Prostate gland (tissue), 1 donor: ENCODE data around the gene GSG1L.

ENCODE experiments used
- POLR2A ChIP-seq: fragments of 450-650 bp; IDR thresholded peaks from one replicate; pipeline ENCODE4 v1.6.1; 2016; ENCODE audit warnings: antibody characterized with exemption, mild to moderate bottlenecking
- POLR2AphosphoS5 ChIP-seq: sonication (generic); formaldehyde crosslinking; IDR thresholded peaks from one replicate; pipeline ENCODE4 v1.6.1; 2017; ENCODE audit warnings: antibody characterized with exemption

DNA sequence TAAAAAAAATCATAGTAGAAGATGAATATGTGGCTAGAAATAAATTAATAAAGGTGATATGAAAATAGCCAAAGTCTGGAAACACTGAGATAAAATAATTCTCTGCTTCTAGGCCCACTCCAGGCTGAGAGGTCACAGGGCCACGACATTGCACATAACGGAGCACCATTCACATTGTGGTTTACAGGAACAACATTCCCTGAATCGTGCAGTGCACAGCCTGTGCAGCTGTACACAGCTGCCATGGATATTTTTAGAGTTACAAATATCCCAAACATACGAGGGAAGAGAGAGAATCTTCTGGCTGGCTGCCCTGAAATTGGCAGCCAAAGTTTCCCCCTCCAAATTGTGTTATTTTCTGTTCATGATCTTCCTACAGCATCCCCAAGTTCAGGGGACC, 68.8 kb downstream of the GSG1L start:
- TF ChIP-seq POLR2A (no peak), POLR2AphosphoS5 (no peak)
